ENCODE data around the gene ADRM1. TPM values are rescaled to one million over a fixed set of nuclear protein-coding genes. Genes with fewer than 3 reads are reported as not detected.
A peak's percentile ranks its signal among the peaks of the same experiment; 100 is the strongest.

ADRM1 gene
- total RNA-seq, 1 donor from 2014 or later, result 179 TPM

GRCh38 chr20:62297449-62298227 lies 5.2 kb upstream of the ADRM1 start:
- H3K27ac Mint-ChIP-seq, result no peak overlapping the region
- no peak overlapping the region for H3K4me3 Mint-ChIP-seq
- peaks cover 12% of the 10 kb centered on the region for H3K36me3 Mint-ChIP-seq (ENCODE audit: low read depth)
- DNase-seq, result no peak
- H3K27me3 Mint-ChIP-seq, result no peaks in the 10 kb centered on the region
- no peaks in the 10 kb centered on the region for H3K9me3 Mint-ChIP-seq
- H3K4me1 Mint-ChIP-seq, result peaks cover 5% of the 10 kb centered on the region
- intact Hi-C loops (cut with micrococcal nuclease), result no loop called here

- H3K27ac Mint-ChIP-seq, result no peak overlapping the region
- no peaks in the 10 kb centered on the region for H3K9me3 Mint-ChIP-seq
- no peak overlapping the region for H3K4me3 Mint-ChIP-seq
- no peak for DNase-seq
- no peaks in the 10 kb centered on the region for H3K27me3 Mint-ChIP-seq
- peaks cover 15% of the 10 kb centered on the region for H3K36me3 Mint-ChIP-seq (ENCODE audit: low read depth)
- intact Hi-C loops (cut with micrococcal nuclease), result no loop called here
- peaks cover 5% of the 10 kb centered on the region for H3K4me1 Mint-ChIP-seq
These were observed 4.1 kb upstream of the ADRM1 start for GRCh38 chr20:62298577-62299249.

GRCh38 chr20:62299666-62300236 lies 3.0 kb upstream of the ADRM1 start:
- Mint-ChIP-seq H3K36me3 (ENCODE audit: low read depth) (peaks cover 16% of the 10 kb centered on the region), H3K9me3 (no peaks in the 10 kb centered on the region), H3K4me1 (peaks cover 13% of the 10 kb centered on the region), H3K4me3 (no peak overlapping the region), H3K27me3 (no peaks in the 10 kb centered on the region), H3K27ac (no peak overlapping the region)
- intact Hi-C loops (cut with micrococcal nuclease), result loop anchor here (5.0 kb wide), 4 partner anchors 68 to 493 kb away; partner anchors contain the start of genes CABLES2 and LAMA5
- no peak for DNase-seq

GRCh38 chr20:62300319-62300718 lies 2.5 kb upstream of the ADRM1 start:
- Mint-ChIP-seq H3K36me3 (ENCODE audit: low read depth) (peaks cover 15% of the 10 kb centered on the region), H3K9me3 (no peaks in the 10 kb centered on the region), H3K27me3 (no peaks in the 10 kb centered on the region), H3K4me3 (no peak overlapping the region), H3K4me1 (peaks cover 17% of the 10 kb centered on the region), H3K27ac (no peak overlapping the region)
- intact Hi-C loops (cut with micrococcal nuclease), result loop anchor here (5.0 kb wide), 4 partner anchors 67 to 492 kb away; partner anchors contain the start of genes CABLES2 and LAMA5
- no peak for DNase-seq

- no peaks in the 10 kb centered on the region for H3K27me3 Mint-ChIP-seq
- peaks cover 20% of the 10 kb centered on the region for H3K4me1 Mint-ChIP-seq
- H3K9me3 Mint-ChIP-seq, result no peaks in the 10 kb centered on the region
- intact Hi-C loops (cut with micrococcal nuclease), result loop anchor here (5.0 kb wide), 4 partner anchors 66 to 491 kb away; partner anchors contain the start of genes CABLES2 and LAMA5
- DNase-seq, result no peak
- peak overlapping the region; percentile 30 for H3K27ac Mint-ChIP-seq
- H3K36me3 Mint-ChIP-seq (ENCODE audit: low read depth), result peaks cover 20% of the 10 kb centered on the region
- peak overlapping the region; percentile 53 for H3K4me3 Mint-ChIP-seq
These were observed 1.6 kb upstream of the ADRM1 start for GRCh38 chr20:62301111-62301668.

GRCh38 chr20:62301773-62302340 lies 940 bp upstream of the ADRM1 start:
- Mint-ChIP-seq H3K27me3 (no peaks in the 10 kb centered on the region), H3K4me1 (peaks cover 20% of the 10 kb centered on the region), H3K36me3 (ENCODE audit: low read depth) (peaks cover 21% of the 10 kb centered on the region), H3K27ac (peak overlapping the region; percentile 100), H3K4me3 (peak overlapping the region; percentile 98), H3K9me3 (no peaks in the 10 kb centered on the region)
- DNase-seq, result peak; percentile 96
- intact Hi-C loops (cut with micrococcal nuclease), result loop anchor here (1.0 to 5.0 kb wide), 10 partner anchors 64 to 490 kb away; partner anchors contain the start of genes CABLES2, LAMA5, MTG2 and OSBPL2

GRCh38 chr20:62303062-62303339 lies 204 bp downstream of the ADRM1 start:
- H3K27me3 Mint-ChIP-seq, result no peaks in the 10 kb centered on the region
- H3K9me3 Mint-ChIP-seq, result no peaks in the 10 kb centered on the region
- peaks cover 21% of the 10 kb centered on the region for H3K36me3 Mint-ChIP-seq (ENCODE audit: low read depth)
- peak overlapping the region; percentile 98 for H3K4me3 Mint-ChIP-seq
- intact Hi-C loops (cut with micrococcal nuclease), result loop anchor here (2.0 to 5.0 kb wide), 6 partner anchors 64 to 489 kb away; partner anchors contain the start of genes CABLES2, LAMA5, MTG2 and PSMA7
- peak overlapping the region; percentile 100 for H3K27ac Mint-ChIP-seq
- peaks cover 20% of the 10 kb centered on the region for H3K4me1 Mint-ChIP-seq
- DNase-seq, result no peak

GRCh38 chr20:62303340-62304226 lies 786 bp downstream of the ADRM1 start:
- Mint-ChIP-seq H3K27ac (peak overlapping the region; percentile 79), H3K27me3 (no peaks in the 10 kb centered on the region), H3K9me3 (no peaks in the 10 kb centered on the region), H3K4me1 (peaks cover 20% of the 10 kb centered on the region), H3K36me3 (ENCODE audit: low read depth) (peaks cover 21% of the 10 kb centered on the region), H3K4me3 (peak overlapping the region; percentile 92)
- DNase-seq, result peak; percentile 78
- intact Hi-C loops (cut with micrococcal nuclease), result loop anchor here (2.0 to 5.0 kb wide), 6 partner anchors 64 to 489 kb away; partner anchors contain the start of genes CABLES2, LAMA5, MTG2 and PSMA7

- H3K36me3 Mint-ChIP-seq (ENCODE audit: low read depth), result peaks cover 25% of the 10 kb centered on the region
These were observed 1.7 kb downstream of the ADRM1 start for GRCh38 chr20:62304331-62305148.

GRCh38 chr20:62305149-62305764 lies 2.5 kb downstream of the ADRM1 start:
- DNase-seq, result no peak
- H3K27me3 Mint-ChIP-seq, result no peaks in the 10 kb centered on the region
- no peaks in the 10 kb centered on the region for H3K9me3 Mint-ChIP-seq
- no peak overlapping the region for H3K27ac Mint-ChIP-seq
- H3K36me3 Mint-ChIP-seq (ENCODE audit: low read depth), result peaks cover 25% of the 10 kb centered on the region
- H3K4me3 Mint-ChIP-seq, result peak overlapping the region; percentile 92
- H3K4me1 Mint-ChIP-seq, result peaks cover 20% of the 10 kb centered on the region
- intact Hi-C loops (cut with micrococcal nuclease), result no loop called here

More at GRCh38 chr20:62304331-62305148, 1.7 kb downstream of the ADRM1 start:
- Mint-ChIP-seq H3K4me1 (peaks cover 20% of the 10 kb centered on the region), H3K27me3 (no peaks in the 10 kb centered on the region), H3K27ac (peak overlapping the region; percentile 79), H3K9me3 (no peaks in the 10 kb centered on the region), H3K4me3 (peak overlapping the region; percentile 92)
- no peak for DNase-seq
- intact Hi-C loops (cut with micrococcal nuclease), result loop anchor here (5.0 kb wide), 4 partner anchors 63 to 488 kb away; partner anchors contain the start of genes CABLES2 and LAMA5

- Mint-ChIP-seq H3K9me3 (no peaks in the 10 kb centered on the region), H3K27me3 (no peaks in the 10 kb centered on the region), H3K27ac (no peak overlapping the region), H3K4me3 (peak overlapping the region; percentile 61), H3K4me1 (peaks cover 20% of the 10 kb centered on the region), H3K36me3 (ENCODE audit: low read depth) (peaks cover 25% of the 10 kb centered on the region)
- intact Hi-C loops (cut with micrococcal nuclease), result no loop called here
- DNase-seq, result no peak
These were observed 3.1 kb downstream of the ADRM1 start for GRCh38 chr20:62305765-62306413.

All from activated CD4-positive, alpha-beta T cell treated with anti-CD3 and anti-CD28 coated beads, Interleukin-2, amount 10 ng/mL, durations not matched to agents 24 days and 14 days (primary cell).